Transverse colon (tissue), 4 donors: ENCODE data around the gene SLC29A1.

ENCODE experiments used
- CTCF ChIP-seq, 5 experiments: fragments of 200-600 bp in 3 of 5; fragments of 450-650 bp in 2 of 5; sonication (generic) in 3 of 5; IDR thresholded peaks; 1 replicate in 2 of 5; 2 replicates in 3 of 5; pipeline ENCODE4 v1.5.1; 2016 to 2017; ENCODE audit warnings: antibody characterized with exemption in 5 of 5, inconsistent platforms in 3 of 5, mild to moderate bottlenecking in 2 of 5, moderate library complexity in 1 of 5
- POLR2A ChIP-seq: fragments of 450-650 bp; IDR thresholded peaks from one replicate; pipeline ENCODE4 v1.6.1; 2016; ENCODE audit warnings: antibody characterized with exemption, mild to moderate bottlenecking, moderate library complexity
- POLR2AphosphoS5 ChIP-seq, 3 donors: sonication (generic); formaldehyde crosslinking; IDR thresholded peaks; one replicate each; pipeline ENCODE4 v1.6.1; 2016; ENCODE audit warnings: antibody characterized with exemption in 3 of 3

DNA sequence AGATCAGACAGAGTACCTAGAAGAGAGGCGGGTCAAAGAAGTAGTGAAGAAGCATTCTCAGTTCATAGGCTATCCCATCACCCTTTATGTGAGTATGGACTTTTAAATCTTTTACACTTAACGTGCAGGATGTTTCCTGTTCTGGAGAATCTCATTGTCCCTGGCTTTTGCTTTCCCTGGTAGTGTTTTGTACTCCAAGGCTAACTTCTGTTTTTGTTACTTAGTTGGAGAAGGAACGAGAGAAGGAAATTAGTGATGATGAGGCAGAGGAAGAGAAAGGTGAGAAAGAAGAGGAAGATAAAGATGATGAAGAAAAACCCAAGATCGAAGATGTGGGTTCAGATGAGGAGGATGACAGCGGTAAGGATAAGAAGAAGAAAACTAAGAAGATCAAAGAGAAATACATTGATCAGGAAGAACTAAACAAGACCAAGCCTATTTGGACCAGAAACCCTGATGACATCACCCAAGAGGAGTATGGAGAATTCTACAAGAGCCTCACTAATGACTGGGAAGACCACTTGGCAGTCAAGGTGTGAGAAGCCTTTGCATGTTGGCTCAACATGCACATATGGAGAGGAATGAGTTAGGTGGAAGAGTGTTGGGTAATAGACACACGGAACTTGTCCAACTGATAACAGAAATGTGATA is 26.8 kb downstream of the SLC29A1 start:
- TF ChIP-seq CTCF (IDR thresholded peaks at IDR 0.05): no peak
- TF ChIP-seq POLR2AphosphoS5 (IDR thresholded peaks at IDR 0.05): no peak
- TF ChIP-seq POLR2A: no peak
